Breast epithelium (tissue), 3 donors: Measurements from ENCODE around the gene FMN1.

Experiments
- POLR2A ChIP-seq: fragments of 450-650 bp; IDR thresholded peaks from one replicate; pipeline ENCODE4 v1.6.1; 2016; ENCODE audit warnings: antibody characterized with exemption, mild to moderate bottlenecking, moderate library complexity
- POLR2AphosphoS5 ChIP-seq, 3 donors: sonication (generic); formaldehyde crosslinking; IDR thresholded peaks; one replicate each; pipeline ENCODE4 v1.6.1; 2017; ENCODE audit warnings: antibody characterized with exemption in 3 of 3
- TF ChIP-seq, protein P1 (sequence below), 3 donors: fragments of 450-650 bp; IDR thresholded peaks; one replicate each; pipeline ENCODE4 v1.5.1; 2016 to 2017; ENCODE audit warnings: antibody characterized with exemption in 3 of 3, mild to moderate bottlenecking in 3 of 3, moderate library complexity in 3 of 3

DNA sequence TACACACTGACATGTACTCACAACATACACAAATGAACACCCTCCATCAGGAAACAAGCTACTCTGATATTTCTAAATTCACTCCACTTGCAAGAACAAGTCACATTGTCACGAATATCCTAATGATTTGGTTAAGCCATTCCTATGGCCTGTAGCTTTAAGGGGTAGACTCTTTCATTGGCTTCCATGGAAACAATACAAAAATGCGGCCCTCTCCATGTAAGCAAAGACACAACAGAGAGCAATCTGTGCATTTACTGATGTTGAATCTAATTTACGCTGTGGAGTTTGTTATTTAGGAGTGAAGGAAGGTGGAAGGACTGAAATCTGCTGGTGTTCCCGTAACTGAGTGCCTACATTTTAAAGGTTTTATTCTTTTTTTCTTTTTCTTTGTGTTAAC is 114.5 kb downstream of the FMN1 start:
- TF ChIP-seq, protein P1, sequence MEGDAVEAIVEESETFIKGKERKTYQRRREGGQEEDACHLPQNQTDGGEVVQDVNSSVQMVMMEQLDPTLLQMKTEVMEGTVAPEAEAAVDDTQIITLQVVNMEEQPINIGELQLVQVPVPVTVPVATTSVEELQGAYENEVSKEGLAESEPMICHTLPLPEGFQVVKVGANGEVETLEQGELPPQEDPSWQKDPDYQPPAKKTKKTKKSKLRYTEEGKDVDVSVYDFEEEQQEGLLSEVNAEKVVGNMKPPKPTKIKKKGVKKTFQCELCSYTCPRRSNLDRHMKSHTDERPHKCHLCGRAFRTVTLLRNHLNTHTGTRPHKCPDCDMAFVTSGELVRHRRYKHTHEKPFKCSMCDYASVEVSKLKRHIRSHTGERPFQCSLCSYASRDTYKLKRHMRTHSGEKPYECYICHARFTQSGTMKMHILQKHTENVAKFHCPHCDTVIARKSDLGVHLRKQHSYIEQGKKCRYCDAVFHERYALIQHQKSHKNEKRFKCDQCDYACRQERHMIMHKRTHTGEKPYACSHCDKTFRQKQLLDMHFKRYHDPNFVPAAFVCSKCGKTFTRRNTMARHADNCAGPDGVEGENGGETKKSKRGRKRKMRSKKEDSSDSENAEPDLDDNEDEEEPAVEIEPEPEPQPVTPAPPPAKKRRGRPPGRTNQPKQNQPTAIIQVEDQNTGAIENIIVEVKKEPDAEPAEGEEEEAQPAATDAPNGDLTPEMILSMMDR (IDR thresholded peaks at IDR 0.05) = no peak
- TF ChIP-seq POLR2A = no peak
- TF ChIP-seq POLR2AphosphoS5 (IDR thresholded peaks at IDR 0.05) = no peak
